D721Med (cell line): ENCODE data around the gene PAQR5.

ENCODE experiments used
- DNase-seq: peaks from one replicate; pipeline ENCODE4 v3.0.0; 2011; ENCODE audit warnings: low spot score; ENCODE audit not compliant: insufficient read length
- FAIRE-seq: peaks from 2 replicates; lab custom pipeline; 2011; peaks lifted over from hg19 to GRCh38; lab: Jason Lieb, UNC
- TF ChIP-seq, protein P1 (sequence below): IDR thresholded peaks from 2 replicates; pipeline ENCODE4 v1.5.1; 2012; ENCODE audit warnings: mild to moderate bottlenecking, control low read depth; ENCODE audit not compliant: insufficient read depth; ENCODE audit errors: missing control alignments

PAQR5 gene

DNA sequence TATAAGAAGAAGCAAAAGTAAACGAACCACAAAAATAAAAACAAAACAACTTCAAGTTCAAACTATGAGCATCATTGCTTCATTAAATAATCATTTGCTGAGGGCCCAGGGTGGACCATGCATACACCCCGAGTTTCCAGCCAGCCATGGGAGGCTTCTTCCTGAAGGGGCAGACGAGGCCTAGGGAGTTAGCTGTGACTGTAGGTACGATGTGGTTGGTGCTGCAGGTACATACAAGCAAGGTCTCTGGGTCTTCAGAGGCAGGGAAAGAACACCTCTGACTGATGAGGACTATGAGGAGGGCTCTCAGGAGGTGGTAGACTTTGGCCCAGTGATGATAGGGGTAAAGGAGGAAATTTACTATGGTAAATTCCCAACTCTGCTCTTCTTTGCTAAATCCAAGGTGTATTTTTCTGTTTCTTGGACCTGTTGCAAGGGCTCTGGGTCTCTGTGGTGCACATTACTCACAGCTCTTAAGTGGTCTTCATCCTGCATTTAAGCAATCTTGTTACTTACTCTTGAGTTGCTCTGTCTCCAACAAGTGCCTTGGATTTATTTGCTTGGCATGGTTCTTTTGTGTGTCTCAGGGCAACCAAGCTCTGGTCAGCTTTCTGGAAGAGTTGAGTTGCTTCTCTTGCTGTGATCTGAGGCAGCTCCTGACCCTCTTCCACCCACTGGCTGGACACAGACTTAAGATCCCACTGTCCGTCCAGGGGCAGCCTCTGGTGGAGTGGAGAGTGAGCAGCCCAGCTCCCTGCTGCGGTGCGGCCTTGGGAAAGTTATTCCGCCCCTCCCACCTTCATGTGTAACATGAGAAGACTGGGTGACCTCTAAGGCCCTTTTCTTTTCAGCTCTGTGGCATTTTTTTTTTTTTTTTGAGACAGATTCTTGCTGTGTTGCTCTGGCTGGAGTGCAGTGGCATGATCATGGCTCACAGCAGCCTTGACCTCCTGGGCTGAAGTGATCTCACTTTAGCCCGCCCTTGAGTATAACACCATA lies 59.4 kb downstream of the PAQR5 start:
- FAIRE-seq (no peak), DNase-seq (no peak)
- TF ChIP-seq, protein P1, sequence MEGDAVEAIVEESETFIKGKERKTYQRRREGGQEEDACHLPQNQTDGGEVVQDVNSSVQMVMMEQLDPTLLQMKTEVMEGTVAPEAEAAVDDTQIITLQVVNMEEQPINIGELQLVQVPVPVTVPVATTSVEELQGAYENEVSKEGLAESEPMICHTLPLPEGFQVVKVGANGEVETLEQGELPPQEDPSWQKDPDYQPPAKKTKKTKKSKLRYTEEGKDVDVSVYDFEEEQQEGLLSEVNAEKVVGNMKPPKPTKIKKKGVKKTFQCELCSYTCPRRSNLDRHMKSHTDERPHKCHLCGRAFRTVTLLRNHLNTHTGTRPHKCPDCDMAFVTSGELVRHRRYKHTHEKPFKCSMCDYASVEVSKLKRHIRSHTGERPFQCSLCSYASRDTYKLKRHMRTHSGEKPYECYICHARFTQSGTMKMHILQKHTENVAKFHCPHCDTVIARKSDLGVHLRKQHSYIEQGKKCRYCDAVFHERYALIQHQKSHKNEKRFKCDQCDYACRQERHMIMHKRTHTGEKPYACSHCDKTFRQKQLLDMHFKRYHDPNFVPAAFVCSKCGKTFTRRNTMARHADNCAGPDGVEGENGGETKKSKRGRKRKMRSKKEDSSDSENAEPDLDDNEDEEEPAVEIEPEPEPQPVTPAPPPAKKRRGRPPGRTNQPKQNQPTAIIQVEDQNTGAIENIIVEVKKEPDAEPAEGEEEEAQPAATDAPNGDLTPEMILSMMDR = no peak

DNA sequence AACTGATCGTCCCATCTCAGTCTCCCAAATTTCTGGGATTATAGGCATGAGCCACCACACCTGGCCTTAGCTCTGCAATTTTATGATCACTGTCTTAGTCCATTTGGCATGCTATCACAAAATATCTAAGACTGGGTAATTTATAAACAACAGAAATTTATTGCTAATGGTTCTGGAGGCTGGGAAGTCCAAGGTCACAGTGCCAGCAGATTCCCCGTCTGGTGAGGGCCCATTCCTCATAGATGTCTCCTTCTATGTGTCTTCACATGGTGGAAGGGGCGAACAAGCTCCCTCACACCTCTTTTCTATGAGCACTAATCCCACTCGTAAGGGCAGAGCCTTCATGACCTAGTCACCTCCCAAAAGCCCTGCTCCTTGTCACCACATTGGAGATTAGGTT lies 60.1 kb downstream of the PAQR5 start:
- FAIRE-seq (no peak), DNase-seq (no peak)
- TF ChIP-seq, protein P1 = no peak

DNA sequence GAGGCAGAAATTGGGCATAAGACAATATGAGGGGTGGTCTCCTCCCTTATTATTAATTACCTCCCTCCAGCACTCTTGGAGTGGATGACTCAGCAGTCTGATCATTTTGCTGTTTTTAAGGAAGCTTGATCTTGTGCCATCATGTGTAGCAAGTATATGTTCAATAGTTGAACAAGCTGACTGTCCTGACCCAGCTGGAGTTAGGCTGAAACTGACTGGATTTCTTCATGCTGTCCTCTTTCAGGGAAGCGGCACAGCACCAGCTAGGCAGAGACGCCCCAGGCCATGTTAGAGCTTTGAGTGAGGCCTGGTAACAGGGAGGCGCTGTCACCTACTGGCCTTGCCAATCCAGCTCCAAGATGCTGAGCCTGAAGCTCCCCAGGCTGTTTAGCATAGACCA lies 61.0 kb downstream of the PAQR5 start:
- DNase-seq (no peak), FAIRE-seq (no peak)
- TF ChIP-seq, protein P1 = no peak

DNA sequence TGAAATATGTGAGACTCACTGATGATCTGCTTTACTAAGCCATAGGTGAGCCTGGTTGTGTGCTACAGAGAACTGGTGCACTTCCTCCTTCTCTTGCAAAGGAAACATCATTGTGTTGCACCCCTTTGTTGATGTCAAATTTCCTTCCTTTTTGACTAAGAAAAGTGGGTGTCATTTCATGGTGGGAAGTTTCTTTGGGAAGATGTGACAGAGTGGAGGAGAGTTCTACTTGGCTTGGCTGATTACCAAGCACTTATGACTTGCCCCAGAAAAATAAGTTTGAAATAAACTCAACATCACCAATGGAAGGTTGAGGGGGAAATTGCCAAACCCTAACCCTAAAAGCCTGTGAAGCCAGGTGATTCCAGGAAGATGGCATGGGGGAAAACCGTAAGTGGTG lies 61.9 kb downstream of the PAQR5 start:
- FAIRE-seq (no peak), DNase-seq (no peak)
- TF ChIP-seq, protein P1 = no peak

DNA sequence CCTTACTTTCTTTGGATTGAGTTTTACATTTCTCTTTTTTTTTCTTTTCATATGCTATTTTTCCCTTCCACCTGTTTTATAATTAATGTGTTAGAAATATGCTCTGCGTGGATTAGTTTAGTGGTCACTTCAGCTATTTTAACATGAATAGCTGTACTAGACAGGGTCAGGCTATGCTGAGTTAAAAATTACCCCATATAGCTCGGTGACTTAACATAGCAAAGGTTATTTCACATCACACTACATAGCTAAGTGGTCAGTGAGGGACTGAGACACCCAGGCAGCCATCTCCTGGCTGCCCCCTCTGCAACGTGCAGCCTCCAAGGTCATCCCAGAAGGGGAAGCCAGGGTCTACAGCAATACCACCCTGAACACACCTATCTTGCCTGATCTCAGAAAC lies 68.5 kb downstream of the PAQR5 start:
- DNase-seq (no peak), FAIRE-seq (no peak)
- TF ChIP-seq, protein P1 = no peak

DNA sequence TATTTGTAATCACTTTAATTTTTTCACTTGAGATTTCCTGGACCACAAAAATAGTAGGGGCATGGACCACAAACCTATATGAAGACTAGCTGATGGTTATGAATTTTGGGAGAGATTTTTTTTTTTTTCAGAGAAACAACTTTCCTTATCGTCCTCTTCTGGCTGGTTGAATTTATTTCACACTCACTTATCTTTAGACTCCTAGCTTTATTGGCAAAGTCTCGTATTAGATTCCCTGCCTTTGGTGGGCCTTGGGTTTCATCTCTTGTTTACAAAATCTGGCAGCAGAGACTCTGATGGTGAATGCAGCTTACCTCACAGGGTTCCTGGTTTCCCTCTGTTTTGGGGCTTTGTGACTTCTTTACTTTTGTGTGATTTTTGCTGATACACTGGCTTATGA lies 70.9 kb downstream of the PAQR5 start:
- DNase-seq = no peak
- TF ChIP-seq, protein P1 = no peak
- no peak for FAIRE-seq

DNA sequence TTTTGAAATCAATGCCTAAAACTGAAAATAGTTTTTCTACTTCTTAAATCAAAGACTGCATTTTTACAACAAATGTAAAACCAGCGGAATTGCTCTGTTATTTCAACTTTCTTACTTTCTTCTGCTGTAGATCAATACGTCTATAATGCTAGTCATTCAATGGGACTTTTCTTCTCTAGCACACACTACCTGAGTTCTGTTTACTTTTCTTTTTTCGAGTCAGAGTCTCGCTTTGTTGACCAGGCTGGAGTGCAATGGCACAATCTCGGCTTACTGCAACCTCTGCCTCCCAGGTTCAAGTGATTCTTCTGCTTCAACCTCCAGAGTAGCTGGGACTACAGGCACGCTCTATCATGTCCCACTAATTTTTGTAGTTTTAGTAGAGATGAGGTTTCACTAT lies 74.7 kb downstream of the PAQR5 start:
- FAIRE-seq (no peak), DNase-seq (no peak)
- TF ChIP-seq, protein P1 = no peak
